HG03442 (cell line): ENCODE measurements around the gene RAPGEF6.

Experiments
- ATAC-seq: cut with Tn5 transposase; IDR thresholded peaks from one replicate; pipeline ENCODE4 v1.9.1; 2021; ENCODE audit warnings: mild to moderate bottlenecking, moderate library complexity; ENCODE audit not compliant: unreplicated experiment

RAPGEF6 gene

DNA sequence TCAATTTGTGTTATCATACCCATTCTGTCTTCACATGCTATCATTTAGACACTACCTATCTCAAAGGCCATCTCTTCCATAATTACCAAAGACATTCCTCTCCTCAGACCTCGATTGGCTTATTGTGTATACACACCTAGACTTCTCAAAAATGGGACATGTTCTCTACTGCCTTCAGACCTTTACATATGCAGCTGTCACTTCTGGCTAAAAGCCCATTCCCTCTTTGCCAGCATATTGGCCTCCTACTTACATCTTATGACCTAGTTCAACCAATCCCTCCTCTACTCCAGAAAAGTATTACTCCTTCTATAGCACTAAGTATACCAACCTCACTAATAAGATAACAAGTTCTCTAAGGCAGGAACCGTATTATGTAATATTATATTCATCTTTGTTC is 84.4 kb downstream of the RAPGEF6 start:
- ATAC-seq = no peak

DNA sequence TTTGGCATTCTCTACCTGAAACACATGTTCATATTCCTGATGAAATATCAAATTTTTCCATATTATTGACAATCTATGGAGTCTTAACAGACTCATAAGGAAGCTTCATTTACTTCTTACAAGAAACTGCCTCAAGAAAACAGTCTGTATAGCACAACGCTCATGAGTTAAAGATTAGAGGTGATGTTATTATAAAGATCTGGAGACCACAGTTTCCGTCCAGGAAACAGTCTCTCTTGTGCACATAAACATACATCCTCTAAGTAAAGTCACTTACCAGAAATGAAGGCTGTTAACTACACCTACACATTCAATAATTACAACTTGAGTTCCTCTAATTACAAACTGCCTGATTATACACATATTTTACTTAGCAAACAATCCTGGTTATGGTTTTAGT is 86.9 kb downstream of the RAPGEF6 start:
- ATAC-seq = no peak

DNA sequence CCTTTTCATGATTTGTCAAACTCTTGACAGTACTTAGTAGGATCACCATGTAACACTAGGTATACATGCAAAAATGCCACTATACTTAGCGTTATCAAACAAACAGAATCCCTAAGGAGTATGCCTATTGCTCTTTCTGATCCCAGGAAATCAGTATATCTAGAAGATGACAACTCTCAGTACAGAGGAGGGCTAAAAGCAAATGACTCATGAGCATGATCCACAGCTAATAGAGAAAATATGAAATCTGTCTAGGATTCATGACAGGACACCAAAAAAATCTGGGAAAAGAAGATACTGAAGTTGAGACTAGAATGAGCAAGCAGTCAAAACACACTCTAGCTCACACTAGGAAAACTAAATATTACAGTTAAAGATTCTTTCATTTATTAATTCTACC is 89.2 kb downstream of the RAPGEF6 start:
- no peak for ATAC-seq

DNA sequence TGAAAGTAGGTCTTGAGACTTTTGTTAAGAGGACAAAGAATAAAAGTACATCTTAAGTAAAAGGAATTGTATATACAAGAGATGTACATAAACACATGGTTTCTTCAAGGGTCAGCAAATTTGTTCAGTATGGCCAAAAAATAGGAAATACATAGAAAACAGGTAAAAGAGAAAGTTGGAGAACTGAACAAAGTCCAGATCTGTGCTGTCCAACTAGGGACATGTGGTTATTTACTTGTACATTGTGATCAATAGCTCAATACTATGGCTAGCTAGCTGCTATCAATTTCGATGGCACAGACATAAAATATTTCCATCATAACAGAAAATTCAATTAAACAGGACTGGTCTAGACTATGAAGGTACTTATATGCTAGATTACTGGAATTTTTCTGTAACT is 92.3 kb downstream of the RAPGEF6 start:
- ATAC-seq = no peak

DNA sequence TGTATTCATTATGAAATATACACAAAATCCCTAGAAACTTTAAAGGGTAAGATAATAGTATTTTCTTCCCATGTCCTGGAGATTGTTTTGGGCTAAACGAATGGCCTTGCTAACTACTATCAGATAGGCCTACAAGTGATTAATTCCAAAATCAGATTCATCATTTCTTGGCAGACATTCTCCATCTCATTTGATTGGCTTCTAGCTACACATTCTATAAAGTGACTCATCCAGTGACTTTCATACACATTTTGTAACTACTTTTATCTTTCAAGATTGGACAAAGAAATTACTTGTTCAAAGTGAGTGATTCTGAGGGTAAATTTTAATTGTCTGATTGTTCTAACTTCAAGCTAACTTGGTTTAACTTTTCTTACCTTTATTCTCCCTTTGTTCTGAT is 93.3 kb downstream of the RAPGEF6 start:
- ATAC-seq = no peak

DNA sequence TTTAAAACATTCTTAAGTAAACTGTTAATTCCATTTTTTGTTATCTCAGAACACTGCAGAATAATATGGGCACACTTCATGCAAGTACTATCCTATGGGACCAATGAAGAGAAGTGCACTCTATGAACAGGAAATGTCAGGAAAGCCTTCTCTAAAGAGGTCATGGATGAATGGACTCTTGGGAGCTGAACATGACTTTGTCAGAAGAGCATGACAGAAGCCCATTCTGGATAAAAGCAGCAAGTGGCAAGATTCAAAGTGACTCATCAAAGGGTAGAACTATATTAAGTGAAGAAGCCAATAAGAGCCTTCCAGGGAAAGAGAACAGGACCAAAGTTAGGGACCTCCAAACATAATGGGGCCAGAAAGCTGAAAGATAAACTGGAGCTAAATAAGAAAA is 94.0 kb downstream of the RAPGEF6 start:
- ATAC-seq = no peak

DNA sequence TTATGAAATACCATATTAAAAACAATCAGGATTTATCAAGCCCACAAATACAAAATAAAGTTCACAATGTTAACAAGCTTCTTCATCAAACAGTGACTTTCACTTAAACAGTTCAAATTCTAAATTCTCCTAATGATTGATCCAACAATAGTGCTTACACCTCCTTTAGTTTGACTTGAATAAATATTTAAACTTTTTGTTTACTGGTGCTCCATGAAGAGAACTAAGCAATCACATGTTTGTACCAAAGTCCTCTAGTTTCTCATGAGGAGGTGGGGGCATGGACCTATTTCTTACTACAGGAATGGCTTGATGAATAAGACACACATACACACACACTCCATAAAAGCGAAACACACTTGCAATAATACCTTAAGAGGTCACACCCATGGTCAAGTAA is 95.8 kb downstream of the RAPGEF6 start:
- no peak for ATAC-seq

DNA sequence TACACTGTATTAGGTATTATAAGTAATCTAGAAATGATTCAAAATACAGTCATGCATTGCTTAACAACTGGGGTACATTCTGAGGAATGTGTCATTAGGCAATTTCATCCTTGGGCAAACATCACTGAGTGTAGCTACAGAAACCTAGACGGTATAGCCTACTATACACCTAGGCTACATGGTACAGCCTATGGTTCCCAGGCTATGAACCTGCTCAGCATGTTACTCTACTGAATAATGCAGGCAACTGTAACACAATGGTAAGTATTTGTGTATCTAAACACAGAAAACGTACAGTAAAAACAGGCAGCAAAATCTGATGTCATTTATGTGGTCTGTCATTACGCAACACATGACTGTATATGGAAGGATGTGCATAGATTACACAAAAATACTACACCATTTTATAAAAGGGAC is 96.8 kb downstream of the RAPGEF6 start:
- no peak for ATAC-seq

DNA sequence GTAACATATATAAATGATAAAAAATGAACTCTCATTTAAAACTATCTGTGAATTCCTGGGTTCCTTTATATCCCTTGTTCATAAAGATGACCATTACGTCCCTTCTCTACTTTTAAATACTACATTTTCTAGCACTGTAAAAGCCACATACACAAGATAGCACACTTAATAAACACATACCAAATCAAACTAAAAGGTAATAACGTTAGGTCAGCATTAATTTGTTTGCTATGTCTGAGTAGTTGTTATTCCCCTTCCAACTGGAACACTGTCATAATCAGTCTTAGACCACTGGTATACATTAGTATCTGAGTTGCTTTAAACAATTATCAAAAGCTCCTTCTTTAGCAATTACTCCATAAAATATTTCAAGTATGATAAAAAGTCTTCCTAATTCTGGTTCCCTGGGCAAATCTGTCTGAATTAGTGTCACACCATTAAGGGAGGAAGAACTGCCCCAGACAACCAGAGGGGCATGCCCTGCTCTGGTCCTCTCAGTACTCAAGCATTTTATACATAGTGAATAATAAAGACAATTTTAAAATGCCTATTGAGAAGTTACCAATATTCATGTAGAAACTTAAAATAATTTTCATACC is 98.1 kb downstream of the RAPGEF6 start:
- ATAC-seq = no peak

DNA sequence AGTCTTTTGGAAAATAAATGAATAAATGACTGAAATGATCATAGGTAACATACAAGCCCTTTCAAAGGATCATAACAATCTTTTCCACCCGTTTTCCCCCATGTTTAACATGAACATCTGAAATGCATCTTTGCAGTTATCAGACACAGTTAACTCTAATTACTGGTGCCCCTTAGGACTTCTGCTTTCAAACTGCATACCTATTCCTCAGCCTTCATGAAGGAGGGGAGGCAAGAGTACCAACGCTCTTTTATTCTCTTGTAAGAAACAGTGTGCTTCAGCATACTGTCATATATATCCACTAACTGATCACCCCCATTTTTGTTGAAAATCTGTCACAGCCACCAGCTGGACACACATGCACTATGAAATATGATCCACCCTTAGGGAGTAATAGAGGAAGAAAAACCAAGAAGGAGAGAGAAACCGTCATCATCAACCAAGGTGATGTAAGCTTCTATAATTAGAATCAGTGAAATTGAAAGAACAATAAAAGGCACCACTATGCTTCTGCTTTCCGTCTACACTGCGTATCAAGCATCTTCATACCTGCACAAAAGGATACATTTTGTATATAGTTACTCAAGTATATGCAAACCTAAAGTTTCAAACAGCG is 98.7 kb downstream of the RAPGEF6 start:
- ATAC-seq = peak; percentile 92

DNA sequence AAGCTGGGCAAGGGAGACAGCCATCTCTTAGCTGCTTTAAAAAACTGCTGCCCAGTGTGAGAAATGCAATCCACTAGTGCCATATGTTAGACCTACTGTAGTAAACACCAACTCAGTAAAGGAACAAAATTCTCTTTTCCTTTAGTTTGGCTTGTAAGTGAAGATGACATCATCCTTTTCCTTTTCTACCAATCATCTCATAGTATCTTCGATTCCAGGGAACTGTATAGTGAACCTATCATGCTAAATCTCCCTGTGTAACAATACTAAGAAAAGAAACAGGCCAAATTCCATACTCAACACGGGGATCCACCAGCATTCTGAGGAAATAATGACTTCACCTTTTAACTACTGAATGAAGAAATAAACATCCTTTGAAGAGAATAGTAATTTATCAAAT is 100.1 kb downstream of the RAPGEF6 start:
- ATAC-seq = no peak

DNA sequence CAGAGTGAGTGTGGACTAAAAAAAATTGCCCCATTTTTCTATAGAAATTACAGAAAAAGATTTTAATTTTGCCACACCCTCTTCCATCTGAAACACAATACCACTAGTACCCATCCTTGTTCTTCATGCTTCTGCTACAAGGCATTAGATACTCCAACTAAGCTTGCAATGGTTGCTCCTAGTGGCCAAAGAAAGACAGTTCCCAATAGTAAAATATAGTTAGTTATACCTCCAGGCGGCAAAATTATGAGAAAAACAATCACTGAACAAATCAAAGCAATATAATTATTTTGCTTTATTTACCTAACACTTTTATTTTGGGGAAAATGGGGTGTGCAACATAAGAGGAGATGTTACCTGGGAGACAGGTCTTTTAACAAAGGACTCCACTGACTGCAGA is 101.2 kb downstream of the RAPGEF6 start:
- ATAC-seq = no peak

DNA sequence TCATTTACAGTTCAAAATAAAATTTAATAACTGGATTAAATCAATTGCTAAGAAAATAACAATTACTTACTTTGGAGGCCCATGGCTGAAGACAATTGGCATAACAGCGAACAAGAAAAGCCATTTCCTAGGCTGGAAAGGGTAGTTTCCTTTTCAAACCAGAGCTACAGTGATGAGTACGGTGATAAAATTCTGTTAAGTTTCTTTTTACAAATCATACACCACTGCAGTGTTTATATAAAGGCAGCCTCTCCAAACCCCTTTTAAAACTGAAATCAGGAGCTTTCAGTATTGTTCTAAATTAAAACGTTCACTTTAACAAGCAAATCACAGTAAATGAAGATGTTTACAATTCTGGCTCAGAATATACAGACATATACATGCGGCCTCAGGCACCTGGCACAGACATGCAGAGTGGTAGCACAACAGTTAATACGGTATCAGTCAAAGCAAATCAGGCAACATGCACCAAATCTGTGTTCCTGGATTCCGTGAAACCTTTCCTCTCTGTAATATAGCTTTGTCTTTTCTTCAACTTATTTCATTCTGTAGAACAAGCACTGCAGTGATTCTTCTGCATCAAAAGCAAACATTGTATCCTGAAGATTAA is 102.9 kb downstream of the RAPGEF6 start:
- ATAC-seq = no peak

DNA sequence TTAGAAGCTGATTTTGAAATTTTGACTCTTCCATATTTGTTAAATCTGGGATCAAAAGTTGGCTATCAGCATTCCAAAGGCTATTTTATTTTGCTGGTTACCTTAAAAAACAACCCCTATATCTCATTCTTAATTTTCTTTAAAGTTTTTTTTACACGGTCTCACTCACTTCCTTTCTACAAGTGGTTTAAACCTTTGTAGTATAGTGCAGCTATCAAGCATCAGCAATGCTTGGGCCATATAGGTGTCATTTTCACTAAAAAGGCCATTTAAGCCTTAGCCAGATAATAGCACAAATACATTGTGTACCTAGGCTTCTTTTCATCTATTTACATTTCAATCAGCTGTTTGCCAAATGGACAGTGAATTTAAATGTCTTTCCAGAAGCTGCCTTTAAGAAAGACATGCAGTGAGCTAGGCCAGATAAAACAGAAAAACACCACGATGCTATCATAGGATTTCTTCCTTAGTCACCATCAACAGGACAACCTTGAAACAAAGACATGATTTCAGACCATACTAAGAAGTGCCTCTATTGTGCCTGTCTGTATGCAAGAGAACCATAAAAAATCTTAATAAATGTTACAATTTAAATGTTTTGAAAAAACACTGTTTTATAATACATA is 104.2 kb downstream of the RAPGEF6 start:
- ATAC-seq = no peak

DNA sequence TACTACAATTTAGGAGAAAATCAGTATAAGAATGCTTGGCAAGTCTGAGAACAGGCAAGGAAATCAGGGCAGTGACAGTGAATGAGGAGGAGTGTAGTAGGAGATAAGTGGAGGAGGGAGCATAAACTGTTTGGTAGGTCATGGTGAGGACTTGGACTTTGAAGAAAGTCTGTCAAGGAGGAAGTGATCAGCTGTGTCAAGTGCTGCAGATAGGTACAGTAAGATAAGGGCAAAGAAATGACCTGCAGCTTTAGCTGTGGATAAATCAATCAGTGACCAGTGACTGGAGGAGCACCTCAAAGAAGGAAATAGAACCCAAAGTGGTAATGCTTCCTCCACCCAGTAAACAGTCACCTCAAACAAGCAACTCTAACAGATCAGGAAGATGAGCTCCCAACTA is 106.3 kb downstream of the RAPGEF6 start:
- ATAC-seq = no peak

DNA sequence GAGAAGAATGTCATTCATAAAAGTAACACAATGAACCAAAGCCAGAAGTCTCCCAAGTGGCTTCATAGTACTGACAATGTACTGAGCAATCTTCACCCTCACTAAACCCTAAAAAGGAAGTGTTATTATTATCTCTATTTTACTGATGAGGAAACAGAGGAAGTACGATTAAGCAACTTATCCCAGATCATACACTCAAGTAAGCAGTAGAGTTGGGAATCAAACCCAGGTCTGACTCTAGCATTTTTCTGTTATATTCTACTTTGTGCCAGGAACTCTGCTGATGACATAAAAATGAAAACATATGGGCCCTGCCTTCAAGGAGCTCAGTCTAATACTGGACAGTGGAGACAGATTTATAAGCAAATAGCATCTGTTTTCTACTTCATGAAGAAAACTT is 109.2 kb downstream of the RAPGEF6 start:
- ATAC-seq = no peak

DNA sequence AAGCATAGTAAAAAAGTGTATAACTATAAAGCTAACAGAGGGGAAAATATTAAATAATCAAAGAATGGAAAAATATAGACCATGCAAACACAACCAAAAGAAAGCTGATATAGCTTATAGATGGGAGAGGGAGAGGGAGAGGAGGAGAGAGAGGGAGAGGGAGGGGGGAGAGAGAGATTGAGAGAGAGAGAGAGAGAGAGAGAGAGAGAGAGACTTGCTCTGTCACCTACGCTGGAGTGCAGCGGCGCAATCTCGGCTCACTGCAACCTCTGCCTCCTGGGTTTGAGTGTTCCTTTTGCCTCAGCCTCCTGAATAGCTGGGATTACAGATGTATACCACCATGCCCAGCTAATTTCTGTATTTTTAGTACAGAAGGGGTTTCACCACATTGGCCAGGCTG is 110.6 kb downstream of the RAPGEF6 start:
- no peak for ATAC-seq

DNA sequence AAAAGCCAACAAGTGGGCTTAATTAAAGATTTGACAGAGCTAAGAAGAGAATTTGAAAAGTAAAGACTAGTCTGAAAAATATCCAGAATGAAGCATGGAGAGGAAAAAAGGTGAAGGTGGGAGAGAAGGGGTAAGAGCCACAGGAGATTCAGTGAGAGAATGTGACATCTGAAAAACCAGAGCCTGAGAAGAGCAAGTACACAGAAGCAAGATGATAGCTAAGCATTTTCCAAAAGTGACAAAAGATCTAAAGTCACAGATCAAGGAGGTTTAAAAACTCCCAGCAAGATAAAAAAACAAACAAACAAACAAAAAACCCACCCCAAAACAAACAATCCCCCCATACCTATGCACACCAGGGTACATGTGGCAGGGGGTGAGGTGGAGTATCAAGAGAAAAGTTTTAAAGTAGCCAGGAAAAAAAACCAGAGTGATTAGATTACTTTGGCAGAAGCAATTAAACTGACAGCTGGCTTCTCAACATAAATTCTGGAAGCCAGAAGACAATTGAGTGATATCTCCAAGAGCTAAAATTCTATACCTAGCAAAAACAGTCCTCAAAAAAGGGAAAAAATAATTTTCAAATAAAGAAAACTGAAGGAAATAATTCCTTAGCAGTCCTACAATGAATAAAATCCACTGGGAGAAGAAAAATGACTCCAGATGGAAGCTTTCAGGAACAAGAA is 111.4 kb downstream of the RAPGEF6 start:
- no peak for ATAC-seq

DNA sequence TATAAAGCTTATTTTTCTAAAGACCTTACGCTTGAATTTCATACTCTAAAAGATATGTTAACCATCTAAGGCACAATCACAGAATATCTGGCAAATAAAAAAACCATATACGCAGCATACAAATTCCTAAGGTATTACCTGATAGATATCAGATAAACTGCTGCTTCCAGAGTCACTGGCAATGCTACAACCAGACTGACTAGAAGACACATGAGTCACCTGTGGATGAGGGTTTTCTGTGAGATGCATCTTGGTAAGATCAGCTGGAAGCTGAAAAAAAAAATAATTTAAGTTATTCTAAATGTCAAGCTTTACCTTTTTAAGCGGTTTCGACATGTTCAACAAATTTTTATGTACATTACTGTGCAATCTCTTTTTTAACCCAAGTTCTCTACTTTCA is 113.8 kb downstream of the RAPGEF6 start:
- ATAC-seq = no peak

DNA sequence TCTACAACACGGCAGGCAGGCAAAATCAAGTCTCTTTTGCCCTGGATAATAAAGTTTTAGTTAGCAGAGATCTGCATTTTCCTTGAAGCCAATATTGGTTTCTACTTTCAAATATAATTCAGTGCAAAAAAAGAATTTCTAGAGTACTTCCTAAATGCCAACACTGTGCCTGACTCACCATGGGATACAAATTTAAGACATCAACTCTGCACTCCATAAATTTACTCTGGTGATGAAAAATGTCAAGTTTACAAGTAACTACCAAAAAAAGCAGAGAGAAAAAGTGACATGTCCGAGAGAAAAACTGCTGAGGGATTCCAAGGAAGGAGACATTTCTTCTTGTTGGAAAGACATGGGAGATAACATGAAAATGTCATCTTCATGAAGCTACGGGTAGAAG is 119.7 kb downstream of the RAPGEF6 start:
- no peak for ATAC-seq
